Left cardiac atrium (tissue), 4 donors: Measurements from ENCODE around the gene ZNF454. TPM values are rescaled to one million over a fixed set of nuclear protein-coding genes. Genes with fewer than 3 reads are reported as not detected.
A peak's percentile ranks its signal among the peaks of the same experiment; 100 is the strongest.

Experiments used
- ATAC-seq, 2 donors: fragments of 200-7000 bp; cut with Tn5 transposase; one replicate each; pipeline ENCODE4 v1.9.1; 2020; ENCODE audit warnings: mild to moderate bottlenecking in 2 of 2, moderate library complexity in 2 of 2
- DNase-seq: peaks from one replicate; pipeline ENCODE4 v3.0.0-alpha.2; 2020
- intact Hi-C, 2 donors: fragments of 100-400 bp; cut with DNase I; formaldehyde crosslinking; loops; one replicate each; pipeline versions ENCODE4 v1.14.1 to v1.15.1; 2022 to 2023
- long read RNA-seq: library from polyadenylated mRNA; unstranded; transcript quantifications from one replicate; pipeline ENCODE4 v2.0.0, GENCODE V29; 2021
- total RNA-seq, 2 donors: library from RNA; stranded (reverse); fragmentation: NEBNext Ultra II Directional; extraction: Animal tissue kit (Norgen Biotek cat#: 25700); gene quantifications; one replicate each; pipeline ENCODE4 v1.2.1, GENCODE V29; 2021
- donor health status: DM: no; HTN: yes; CAD: no.
- donor health status: DM: no; HTN: yes; CAD: no; lungs with severe emphysema.
- donor health status: DM: yes; HTN: yes; CAD: no.
- donor health status: Dilated cardiomyopathy.

ZNF454 gene
- total RNA-seq = 1 to 10 TPM; 2.0 to 2.2 TPM
- long read RNA-seq, partial matches to known transcripts = 0 of 3 reads
- long read RNA-seq, other reads (novel, unspliced or antisense) = 1 of 3 reads

DNA sequence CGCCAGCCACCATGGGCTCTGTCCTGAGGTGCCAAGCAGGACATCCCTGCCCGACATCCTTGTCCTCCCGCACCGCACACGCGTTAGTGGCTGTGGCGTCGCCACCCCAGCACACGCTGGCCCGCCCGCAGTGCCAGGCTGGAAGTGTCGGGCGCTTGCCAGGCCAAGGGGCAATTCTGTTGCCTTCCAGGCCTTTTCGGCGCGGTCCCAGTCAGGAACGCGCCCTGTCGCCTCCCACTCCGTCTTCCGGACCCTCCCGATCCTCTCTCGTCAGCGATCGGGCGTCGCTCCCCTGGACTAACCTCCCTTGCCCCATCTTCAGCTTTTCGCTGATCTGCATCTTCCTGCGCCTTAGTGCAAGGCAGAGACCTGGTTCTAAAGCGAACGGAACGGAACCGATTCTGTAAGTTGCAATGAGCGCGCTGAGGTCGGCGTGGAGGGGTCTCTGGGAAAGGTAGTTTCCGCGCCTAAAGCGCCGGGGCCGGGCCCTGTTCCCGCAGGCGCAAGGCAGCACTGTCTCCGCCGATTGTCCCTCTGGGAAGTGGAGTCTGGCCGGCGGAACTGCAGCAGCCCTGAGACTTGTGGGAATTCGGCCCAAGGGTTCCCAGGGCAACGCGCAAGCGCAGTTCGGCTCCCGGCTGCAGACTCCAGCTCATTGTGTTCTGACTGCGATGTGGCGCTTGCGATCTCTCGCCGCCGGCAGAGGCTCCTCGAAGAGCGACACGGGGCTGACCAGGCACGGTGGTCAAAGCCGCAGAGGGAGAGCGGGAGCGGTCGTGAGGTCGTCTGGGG is at the start of gene ZNF454:
Gene ZNF454 (plus strand): TSS at position 630 of the 792 bp plus-strand sequence. CDS start 1,594 bp downstream, outside the sequence.
- intact Hi-C loops = loop anchor here in 1 of 2 donors (5.0 kb wide), 1 partner anchor 82 kb away; the partner anchor contains the start of gene ZNF879
- ATAC-seq (peak; percentile 99), DNase-seq (peak; percentile 95)

GRCh38 chr5:178895615-178896571 is 45.1 kb upstream of the ZNF454 start, which contains the start of gene ZFP2:
ZFP2 (plus strand) TSS chr5:178895913; CDS start chr5:178931314, 35,401 bp downstream.
- peak; percentile 98 for ATAC-seq
- peak; percentile 67 for DNase-seq
- intact Hi-C loops = no loop called here

GRCh38 chr5:178899289-178899688 is 41.7 kb upstream of the ZNF454 start:
- ATAC-seq = no peak
- intact Hi-C loops = no loop called here
- DNase-seq = no peak

- ATAC-seq = no peak
- intact Hi-C loops = no loop called here
- no peak for DNase-seq
Observed at GRCh38 chr5:178902849-178903248, 38.1 kb upstream of the ZNF454 start.

DNA sequence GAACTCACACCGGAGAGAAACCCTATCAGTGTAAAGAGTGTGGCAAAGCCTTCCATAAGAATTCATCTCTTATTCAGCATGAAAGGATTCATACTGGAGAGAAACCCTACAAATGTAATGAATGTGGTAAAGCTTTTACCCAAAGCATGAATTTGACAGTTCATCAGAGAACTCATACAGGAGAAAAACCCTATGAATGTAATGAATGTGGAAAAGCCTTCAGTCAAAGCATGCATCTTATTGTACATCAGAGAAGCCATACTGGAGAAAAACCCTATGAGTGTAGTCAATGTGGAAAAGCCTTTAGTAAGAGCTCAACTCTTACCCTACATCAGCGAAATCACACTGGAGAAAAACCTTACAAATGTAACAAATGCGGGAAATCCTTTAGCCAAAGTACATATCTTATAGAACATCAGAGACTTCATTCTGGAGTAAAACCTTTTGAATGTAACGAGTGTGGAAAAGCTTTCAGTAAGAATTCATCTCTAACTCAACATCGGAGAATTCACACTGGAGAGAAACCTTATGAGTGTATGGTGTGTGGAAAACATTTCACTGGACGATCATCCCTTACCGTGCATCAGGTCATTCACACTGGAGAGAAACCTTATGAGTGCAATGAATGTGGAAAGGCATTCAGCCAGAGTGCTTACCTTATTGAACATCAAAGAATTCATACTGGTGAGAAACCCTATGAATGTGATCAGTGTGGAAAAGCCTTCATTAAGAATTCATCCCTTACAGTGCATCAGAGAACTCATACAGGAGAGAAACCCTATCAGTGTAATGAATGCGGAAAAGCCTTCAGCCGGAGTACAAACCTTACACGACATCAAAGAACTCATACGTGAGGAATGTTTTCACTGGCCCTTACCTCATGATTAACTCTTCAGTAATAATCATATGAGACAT is 8.9 kb upstream of the ZNF454 start:
- ATAC-seq (no peak), DNase-seq (no peak)
- intact Hi-C loops = loop anchor here in 1 of 2 donors (10.0 kb wide), 1 partner anchor 123 kb away; no protein-coding TSS in a partner anchor

DNA sequence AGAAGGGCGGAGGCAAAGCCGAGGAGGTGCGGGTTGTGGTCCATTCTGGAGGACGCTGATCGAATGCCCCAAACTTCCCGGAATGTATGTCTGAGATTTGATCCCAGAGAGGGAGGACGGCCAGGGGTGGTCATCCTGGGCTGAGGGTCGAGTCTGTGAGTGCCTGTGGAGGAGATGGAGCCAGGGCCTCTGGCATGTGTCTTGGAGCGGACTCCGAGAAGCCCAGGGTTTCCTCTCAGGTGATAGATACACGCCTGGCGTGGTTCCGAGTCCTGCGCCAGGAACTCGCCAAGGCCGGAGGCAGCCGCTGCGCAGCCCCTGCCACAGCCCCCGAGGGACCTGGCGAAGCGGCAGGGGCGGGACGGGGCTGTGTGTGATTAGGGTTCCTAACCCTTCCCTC is 363 bp downstream of the ZNF454 start:
- DNase-seq (peak; percentile 34), ATAC-seq (peak; percentile 20 to 45)
- intact Hi-C loops = loop anchor here in 1 of 2 donors (5.0 kb wide), 1 partner anchor 81 kb away; the partner anchor contains the start of gene ZNF879

DNA sequence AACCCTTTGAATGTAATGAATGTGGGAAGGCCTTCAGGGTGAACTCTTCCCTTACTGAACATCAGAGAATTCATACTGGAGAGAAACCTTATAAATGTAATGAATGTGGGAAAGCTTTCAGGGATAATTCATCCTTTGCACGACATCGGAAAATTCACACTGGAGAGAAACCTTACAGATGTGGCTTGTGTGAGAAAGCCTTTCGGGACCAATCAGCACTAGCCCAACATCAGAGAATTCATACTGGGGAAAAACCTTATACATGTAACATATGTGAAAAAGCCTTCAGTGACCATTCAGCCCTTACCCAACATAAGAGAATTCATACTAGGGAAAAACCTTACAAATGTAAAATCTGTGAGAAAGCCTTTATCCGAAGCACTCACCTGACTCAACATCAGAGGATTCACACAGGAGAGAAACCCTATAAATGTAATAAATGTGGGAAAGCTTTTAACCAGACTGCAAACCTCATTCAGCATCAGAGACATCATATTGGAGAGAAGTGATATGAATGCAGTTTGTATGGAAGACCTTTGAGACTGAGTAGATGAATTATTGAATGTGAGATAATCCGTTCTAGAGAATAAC is 24.6 kb downstream of the ZNF454 start:
- intact Hi-C loops = no loop called here

GRCh38 chr5:178981381-178981780 is 40.4 kb downstream of the ZNF454 start:
- ATAC-seq (no peak), DNase-seq (no peak)
- intact Hi-C loops = no loop called here

More for the DNA sequence above, 24.6 kb downstream of the ZNF454 start:
- DNase-seq (no peak), ATAC-seq (no peak)

- no peak for DNase-seq
- ATAC-seq = no peak
- intact Hi-C loops = no loop called here
Observed at GRCh38 chr5:178982941-178983340, 41.9 kb downstream of the ZNF454 start.

DNA sequence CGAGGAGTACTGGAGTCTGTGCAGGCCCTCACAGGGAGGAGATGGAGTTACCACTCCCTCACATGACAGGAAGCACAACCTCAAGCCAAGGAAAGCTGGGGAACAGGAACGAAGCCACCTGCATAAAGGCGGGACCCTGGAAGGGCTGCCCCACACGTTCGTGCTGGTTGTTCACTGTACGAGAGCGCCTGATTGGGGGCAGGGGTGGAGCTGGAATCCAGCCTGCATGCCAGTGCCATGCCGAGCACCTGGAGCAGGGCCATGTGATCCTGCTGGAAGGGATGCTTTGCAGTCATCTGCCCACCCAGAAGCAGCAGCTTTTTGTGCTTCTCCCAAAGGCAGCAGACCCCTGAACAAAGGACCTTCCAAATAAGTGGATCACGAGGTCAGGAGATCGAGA is 42.7 kb downstream of the ZNF454 start:
- intact Hi-C loops = no loop called here
- no peak for ATAC-seq
- no peak for DNase-seq

DNA sequence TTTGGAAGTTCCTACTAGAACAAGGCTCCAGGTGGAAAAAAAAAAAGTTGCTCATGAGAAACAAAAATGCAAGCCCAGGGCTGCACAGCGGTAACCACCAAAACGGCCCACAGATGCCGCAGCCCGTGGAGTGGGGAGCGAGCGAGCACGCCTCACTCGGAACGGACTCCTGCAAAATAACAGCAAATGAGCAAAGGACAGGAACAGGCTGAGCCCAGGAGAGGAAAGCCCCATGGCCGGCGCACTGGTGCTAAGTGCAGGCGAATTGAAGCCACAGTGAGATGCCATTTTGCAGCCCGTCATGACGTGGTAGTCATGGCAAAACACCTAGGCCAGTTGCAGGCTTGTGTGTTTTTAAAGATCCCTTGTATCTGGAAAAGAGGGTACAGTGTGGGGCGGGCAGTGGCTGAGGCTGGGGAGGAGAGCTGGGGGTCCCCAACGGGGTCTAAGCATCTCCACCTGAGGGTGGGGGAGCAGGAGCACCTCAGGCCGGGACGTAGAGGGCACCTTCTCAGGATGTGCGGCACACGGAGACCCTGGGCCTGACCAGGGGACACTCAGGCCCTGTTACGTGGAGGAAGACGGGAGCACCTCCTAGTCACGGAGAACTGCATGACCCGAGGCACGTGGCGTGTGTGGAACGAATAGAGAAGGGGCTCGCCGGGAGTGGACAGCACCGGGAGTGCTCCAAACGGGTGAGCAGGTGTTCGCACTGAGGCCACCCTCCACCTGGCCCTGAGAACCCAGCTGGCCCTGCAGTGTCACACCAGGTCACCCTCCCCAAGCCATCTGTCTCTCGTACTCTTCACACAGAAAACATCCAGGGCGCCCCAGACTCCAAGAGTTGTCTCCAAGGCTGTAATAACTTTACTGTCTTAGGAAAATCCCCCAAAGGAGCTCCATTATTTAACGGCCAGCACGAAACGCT is 43.4 kb downstream of the ZNF454 start:
- intact Hi-C loops = no loop called here
- ATAC-seq = no peak
- no peak for DNase-seq

DNA sequence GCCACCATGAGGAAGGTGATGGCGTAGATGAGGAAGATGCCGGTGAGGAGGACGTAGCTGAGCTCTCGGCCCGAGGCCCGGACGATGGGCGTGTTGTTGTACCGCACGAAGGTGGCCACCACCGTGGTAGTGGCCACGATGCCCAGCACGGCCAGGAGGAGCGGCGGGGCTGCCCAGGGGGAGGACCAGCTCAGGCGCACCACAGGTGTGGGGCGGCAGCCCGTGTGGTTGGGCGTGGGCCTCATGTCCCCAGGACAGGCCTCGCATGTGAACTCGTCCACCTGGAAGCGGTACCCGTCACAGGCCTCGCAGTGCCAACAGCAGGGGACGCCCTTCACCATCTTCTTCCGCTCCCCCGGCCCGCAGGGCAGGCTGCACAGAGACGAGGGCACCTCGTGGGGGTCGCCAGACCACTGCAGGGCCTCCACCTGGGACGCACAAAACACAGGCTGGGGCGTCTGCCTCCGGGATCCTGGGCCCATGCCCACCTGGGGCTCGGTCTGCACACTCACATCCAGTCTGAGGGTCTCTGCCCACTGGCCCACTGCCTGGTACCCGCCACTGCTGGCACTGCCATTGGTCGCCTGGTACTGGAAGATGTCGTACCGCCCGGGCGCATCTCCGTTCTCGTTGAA is 45.4 kb downstream of the ZNF454 start:
- DNase-seq (no peak), ATAC-seq (no peak)
- intact Hi-C loops = no loop called here

DNA sequence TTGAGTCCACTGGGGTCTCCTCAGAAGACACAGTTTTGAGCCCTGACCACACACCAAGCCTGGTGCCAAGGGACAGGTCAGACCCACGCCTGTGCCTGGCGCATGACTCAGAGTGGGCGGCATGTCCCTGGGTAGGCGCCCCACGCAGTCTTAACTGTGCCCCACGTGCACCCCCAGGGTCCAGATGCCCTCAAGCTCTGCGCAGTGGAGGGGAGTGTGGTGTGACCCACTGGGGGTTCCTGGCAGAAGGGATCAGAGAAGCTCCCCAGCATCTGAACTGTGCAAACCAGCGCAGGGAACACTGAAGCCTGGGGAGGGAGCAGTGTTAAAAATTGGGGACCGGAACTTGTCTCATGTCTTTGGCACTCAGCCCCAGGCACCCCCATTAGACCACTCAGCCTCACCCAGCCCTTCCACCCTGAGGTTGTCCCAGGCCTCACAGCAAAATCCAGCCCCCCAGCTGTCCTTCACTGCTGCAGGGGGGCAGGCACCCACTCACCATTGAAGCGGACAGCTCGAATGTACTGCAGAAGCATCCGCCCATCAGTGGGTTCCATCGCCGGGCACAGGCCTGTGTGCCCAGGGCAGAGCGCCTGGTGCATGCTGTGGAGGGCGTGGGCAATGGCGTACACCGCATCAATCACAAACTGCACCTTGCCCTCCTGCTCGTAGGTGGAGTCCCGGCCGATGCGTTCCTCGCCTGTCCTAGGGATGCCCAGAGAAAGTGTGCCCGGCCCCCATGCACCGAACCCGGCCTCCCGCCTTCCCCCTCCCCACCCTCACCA is 47.6 kb downstream of the ZNF454 start:
- ATAC-seq = no peak
- intact Hi-C loops = no loop called here

GRCh38 chr5:178989311-178989710 is 48.3 kb downstream of the ZNF454 start:
- DNase-seq (no peak), ATAC-seq (no peak)
- intact Hi-C loops = no loop called here

More for the DNA sequence above, 47.6 kb downstream of the ZNF454 start:
- DNase-seq = no peak

DNA sequence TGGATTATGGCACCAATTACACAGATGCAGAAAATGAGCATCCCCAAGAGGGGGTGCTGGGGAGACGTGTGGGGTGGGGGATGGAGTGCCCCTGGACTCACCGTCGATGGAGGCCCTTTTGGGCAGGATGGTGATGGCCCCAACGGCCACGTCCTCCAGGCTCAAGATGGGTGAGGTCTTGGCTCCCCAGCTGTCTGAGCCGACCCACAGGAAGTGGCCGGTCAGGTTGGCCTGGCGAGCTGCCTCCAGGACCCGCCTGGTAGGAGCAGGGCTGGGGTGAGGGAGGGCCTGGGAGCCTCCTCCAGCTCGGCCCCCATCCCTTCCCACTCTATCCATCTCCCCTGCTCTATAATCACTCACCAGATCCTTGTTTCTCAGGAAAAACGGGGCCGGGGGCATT is 49.5 kb downstream of the ZNF454 start:
- DNase-seq (no peak), ATAC-seq (no peak)
- intact Hi-C loops = no loop called here
